Omental fat pad (tissue), 4 donors: ENCODE results near the gene MACROD2. TPM values are rescaled to one million over a fixed set of nuclear protein-coding genes. Genes with fewer than 3 reads are reported as not detected.

Source experiments
- ATAC-seq: fragments of 150-250 bp; one replicate; pipeline ENCODE4 v1.9.1; 2016; ENCODE audit warnings: mild to moderate bottlenecking, moderate library complexity; ENCODE audit not compliant: low FRiP score
- DNase-seq: peaks from one replicate; pipeline ENCODE4 v3.0.0-alpha.2; 2019; ENCODE audit warnings: low spot score
- total RNA-seq, 4 donors: library from RNA; depleted of rRNA; stranded (reverse); fragments of >200 nt; gene quantifications; one replicate each; pipeline ENCODE4 v1.1.0, GENCODE V29; 2016
- TF ChIP-seq, protein P1 (sequence below), 3 donors: fragments of 450-650 bp; IDR thresholded peaks; one replicate each; pipeline ENCODE4 v1.5.1; 2016 to 2017; ENCODE audit warnings: antibody characterized with exemption in 3 of 3, mild to moderate bottlenecking in 3 of 3, moderate library complexity in 2 of 3

Gene MACROD2
- total RNA-seq, 4 donors from 2014 or later, result 6.8 to 54.1 (median 7.4) TPM

- TF ChIP-seq, protein P1, sequence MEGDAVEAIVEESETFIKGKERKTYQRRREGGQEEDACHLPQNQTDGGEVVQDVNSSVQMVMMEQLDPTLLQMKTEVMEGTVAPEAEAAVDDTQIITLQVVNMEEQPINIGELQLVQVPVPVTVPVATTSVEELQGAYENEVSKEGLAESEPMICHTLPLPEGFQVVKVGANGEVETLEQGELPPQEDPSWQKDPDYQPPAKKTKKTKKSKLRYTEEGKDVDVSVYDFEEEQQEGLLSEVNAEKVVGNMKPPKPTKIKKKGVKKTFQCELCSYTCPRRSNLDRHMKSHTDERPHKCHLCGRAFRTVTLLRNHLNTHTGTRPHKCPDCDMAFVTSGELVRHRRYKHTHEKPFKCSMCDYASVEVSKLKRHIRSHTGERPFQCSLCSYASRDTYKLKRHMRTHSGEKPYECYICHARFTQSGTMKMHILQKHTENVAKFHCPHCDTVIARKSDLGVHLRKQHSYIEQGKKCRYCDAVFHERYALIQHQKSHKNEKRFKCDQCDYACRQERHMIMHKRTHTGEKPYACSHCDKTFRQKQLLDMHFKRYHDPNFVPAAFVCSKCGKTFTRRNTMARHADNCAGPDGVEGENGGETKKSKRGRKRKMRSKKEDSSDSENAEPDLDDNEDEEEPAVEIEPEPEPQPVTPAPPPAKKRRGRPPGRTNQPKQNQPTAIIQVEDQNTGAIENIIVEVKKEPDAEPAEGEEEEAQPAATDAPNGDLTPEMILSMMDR (IDR thresholded peaks at IDR 0.05), result no peak
- no peak for ATAC-seq
- no peak for DNase-seq
Measured at GRCh38 chr20:14929388-14929787, 934.1 kb downstream of the MACROD2 start.

GRCh38 chr20:14932040-14932439 is 936.7 kb downstream of the MACROD2 start:
- TF ChIP-seq, protein P1 (IDR thresholded peaks at IDR 0.05), result no peak
- ATAC-seq, result no peak
- no peak for DNase-seq

- TF ChIP-seq, protein P1 (IDR thresholded peaks at IDR 0.05), result no peak
- DNase-seq, result no peak
Measured at GRCh38 chr20:14935285-14935684, 940.0 kb downstream of the MACROD2 start.

GRCh38 chr20:14937021-14937420 is 941.7 kb downstream of the MACROD2 start:
- TF ChIP-seq, protein P1 (IDR thresholded peaks at IDR 0.05), result no peak
- DNase-seq (no peak), ATAC-seq (no peak)

More at GRCh38 chr20:14935285-14935684, 940.0 kb downstream of the MACROD2 start:
- no peak for ATAC-seq

DNA sequence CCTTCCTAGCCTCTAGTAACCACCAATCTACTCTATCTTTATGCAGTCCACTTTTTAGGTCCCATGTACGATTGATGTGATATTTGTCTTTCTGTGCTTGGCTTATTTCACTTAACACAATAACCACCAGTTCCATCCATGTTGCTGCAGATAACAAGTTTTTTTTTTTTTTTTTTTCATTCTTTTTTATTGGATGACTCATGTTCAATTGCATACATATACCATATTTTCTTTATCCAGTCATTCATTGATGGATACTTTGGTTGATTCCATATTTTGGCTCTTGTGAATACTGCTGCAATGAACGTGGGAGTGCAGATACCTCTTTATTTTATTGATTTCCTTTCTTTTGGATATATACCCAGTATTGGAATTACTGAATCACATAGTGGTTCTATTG is 942.5 kb downstream of the MACROD2 start:
- no peak for ATAC-seq
- no peak for DNase-seq
- TF ChIP-seq, protein P1 (IDR thresholded peaks at IDR 0.05), result no peak

DNA sequence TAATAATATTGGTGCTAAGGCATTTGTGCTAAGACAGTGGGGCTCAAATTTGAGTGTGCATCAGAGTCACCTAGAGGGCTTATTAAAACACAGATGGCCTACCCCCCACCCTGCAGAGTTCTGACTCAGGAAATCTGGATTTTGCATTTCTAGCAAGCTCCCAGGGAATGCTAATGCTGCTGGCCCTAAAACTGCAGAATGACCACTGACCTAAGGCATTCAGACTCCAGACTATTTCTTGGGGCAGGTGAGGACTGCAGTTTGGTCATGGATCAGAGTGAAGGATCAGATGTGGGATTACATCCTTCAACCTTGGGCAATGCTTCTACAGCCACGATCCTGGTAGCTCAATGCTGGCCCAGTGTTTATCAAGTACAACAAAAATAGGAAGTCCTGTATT is 952.2 kb downstream of the MACROD2 start:
- DNase-seq, result no peak
- no peak for ATAC-seq
- TF ChIP-seq, protein P1 (IDR thresholded peaks at IDR 0.05), result no peak

- ATAC-seq, result no peak
- TF ChIP-seq, protein P1 (IDR thresholded peaks at IDR 0.05), result no peak
- DNase-seq, result no peak
Measured at GRCh38 chr20:14947946-14948345, 952.6 kb downstream of the MACROD2 start.
